ENCODE data around the gene CCDC178.
"Not testable (repeated sequence)": the region's sequence is repeated elsewhere in the genome, so short reads cannot be mapped to it uniquely, and the experiment has no call there.

The CCDC178 gene

GRCh38 chr18:33356735-33357134, 83.8 kb downstream of the CCDC178 start:
- DNase-seq (ENCODE audit: low spot score) = no peak

- no peak for DNase-seq (ENCODE audit: low spot score)
Observed at GRCh38 chr18:33355756-33356155, 84.8 kb downstream of the CCDC178 start.

GRCh38 chr18:33355263-33355662, 85.3 kb downstream of the CCDC178 start:
- no peak for DNase-seq (ENCODE audit: low spot score)

GRCh38 chr18:33350256-33350655, 90.3 kb downstream of the CCDC178 start:
- no peak for DNase-seq (ENCODE audit: low spot score)

GRCh38 chr18:33339733-33340132, 100.8 kb downstream of the CCDC178 start:
- DNase-seq (ENCODE audit: low spot score) = not testable (repeated sequence)

GRCh38 chr18:33334781-33335180, 105.7 kb downstream of the CCDC178 start:
- no peak for DNase-seq (ENCODE audit: low spot score)

- DNase-seq (ENCODE audit: low spot score) = no peak
Observed at GRCh38 chr18:33330711-33331110, 109.8 kb downstream of the CCDC178 start.

GRCh38 chr18:33326975-33327374, 113.5 kb downstream of the CCDC178 start:
- no peak for DNase-seq (ENCODE audit: low spot score)

- no peak for DNase-seq (ENCODE audit: low spot score)
Observed at GRCh38 chr18:33317640-33318039, 122.9 kb downstream of the CCDC178 start.

- DNase-seq (ENCODE audit: low spot score) = no peak
Observed at GRCh38 chr18:33316146-33316587, 124.4 kb downstream of the CCDC178 start.

- no peak for DNase-seq (ENCODE audit: low spot score)
Observed at GRCh38 chr18:33307520-33307919, 133.0 kb downstream of the CCDC178 start.

- no peak for DNase-seq (ENCODE audit: low spot score)
Observed at GRCh38 chr18:33304277-33304676, 136.2 kb downstream of the CCDC178 start.

GRCh38 chr18:33291539-33291938, 149.0 kb downstream of the CCDC178 start:
- DNase-seq (ENCODE audit: low spot score) = no peak

- no peak for DNase-seq (ENCODE audit: low spot score)
Observed at GRCh38 chr18:33288082-33288716, 152.3 kb downstream of the CCDC178 start.

- DNase-seq (ENCODE audit: low spot score) = no peak
Observed at GRCh38 chr18:33282709-33283333, 157.7 kb downstream of the CCDC178 start.

GRCh38 chr18:33282142-33282541, 158.4 kb downstream of the CCDC178 start:
- no peak for DNase-seq (ENCODE audit: low spot score)

- DNase-seq (ENCODE audit: low spot score) = no peak
Observed at GRCh38 chr18:33277431-33277830, 163.1 kb downstream of the CCDC178 start.

GRCh38 chr18:33275843-33276242, 164.7 kb downstream of the CCDC178 start:
- no peak for DNase-seq (ENCODE audit: low spot score)

- DNase-seq (ENCODE audit: low spot score) = no peak
Observed at GRCh38 chr18:33270297-33270696, 170.2 kb downstream of the CCDC178 start.

- DNase-seq (ENCODE audit: low spot score) = no peak
Observed at GRCh38 chr18:33269223-33269622, 171.3 kb downstream of the CCDC178 start.

- DNase-seq (ENCODE audit: low spot score) = no peak
Observed at GRCh38 chr18:33264566-33264965, 176.0 kb downstream of the CCDC178 start.

GRCh38 chr18:33239298-33239697, 201.2 kb downstream of the CCDC178 start:
- DNase-seq (ENCODE audit: low spot score) = no peak

GRCh38 chr18:33232318-33232626, 208.2 kb downstream of the CCDC178 start:
- DNase-seq (ENCODE audit: low spot score) = no peak

Measured in pons (tissue), 1 donor.